ENCODE results near the gene GLDC.
"Not testable (repeated sequence)": the region's sequence is repeated elsewhere in the genome, so short reads cannot be mapped to it uniquely, and the experiment has no call there.

GLDC gene

DNA sequence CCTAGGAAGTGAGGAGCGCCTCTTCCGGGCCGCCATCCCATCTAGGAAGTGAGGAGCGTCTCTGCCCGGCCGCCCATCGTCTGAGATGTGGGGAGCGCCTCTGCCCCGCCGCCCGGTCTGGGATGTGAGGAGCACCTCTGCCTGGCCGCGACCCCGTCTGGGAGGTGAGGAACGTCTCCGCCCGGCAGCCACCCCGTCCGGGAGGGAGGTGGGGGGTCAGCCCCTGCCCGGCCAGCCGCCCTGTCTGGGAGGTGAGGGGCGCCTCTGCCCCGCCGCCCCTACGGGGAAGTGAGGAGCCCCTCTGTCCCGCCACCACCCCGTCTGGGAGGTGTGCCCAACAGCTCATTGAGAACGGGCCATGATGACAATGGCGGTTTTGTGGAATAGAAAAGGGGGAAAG, 22.7 kb downstream of the GLDC start:
- H3K4me3 ChIP-seq (ENCODE audit: low read depth, low read length) = not testable (repeated sequence)

DNA sequence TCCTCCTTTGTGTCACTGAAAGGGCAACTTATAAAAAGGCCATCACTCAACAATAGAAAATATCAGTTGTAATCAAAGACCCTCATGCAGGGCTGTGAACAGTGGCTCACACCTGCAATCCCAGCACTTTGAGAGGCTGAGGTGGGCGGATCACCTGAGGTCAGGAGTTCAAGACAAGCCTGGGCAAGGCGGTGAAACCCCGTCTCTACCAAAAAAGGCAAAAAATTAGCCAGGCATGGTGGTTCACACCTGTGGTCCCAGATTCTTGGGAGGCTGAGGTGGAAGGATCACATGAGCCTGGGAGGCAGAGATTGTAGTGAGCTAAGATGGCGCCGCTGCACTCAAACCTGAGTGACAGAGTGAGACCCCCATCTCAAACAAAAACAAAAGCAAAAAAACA, 24.7 kb downstream of the GLDC start:
- H3K4me3 ChIP-seq (ENCODE audit: low read depth, low read length) = no peak overlapping the region

DNA sequence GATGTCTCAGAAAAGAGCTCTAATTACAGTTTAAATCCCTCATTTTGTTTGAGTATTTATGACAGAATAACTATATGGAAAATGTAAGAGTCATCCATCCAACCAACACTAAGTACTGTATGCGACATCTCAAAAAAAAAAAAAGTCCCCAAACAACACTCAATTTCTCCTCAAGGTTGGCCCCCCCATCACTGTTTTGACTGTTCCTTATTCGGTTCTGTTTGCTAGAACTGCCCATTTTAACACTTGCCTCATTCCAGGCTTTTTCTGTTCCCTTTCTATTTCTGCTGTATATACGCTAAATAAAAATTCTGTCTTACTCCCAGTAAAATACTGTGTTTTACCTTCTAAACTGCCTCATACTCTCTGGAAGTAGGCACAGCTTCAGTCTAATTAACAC, 25.2 kb downstream of the GLDC start:
- no peak overlapping the region for H3K4me3 ChIP-seq (ENCODE audit: low read depth, low read length)

DNA sequence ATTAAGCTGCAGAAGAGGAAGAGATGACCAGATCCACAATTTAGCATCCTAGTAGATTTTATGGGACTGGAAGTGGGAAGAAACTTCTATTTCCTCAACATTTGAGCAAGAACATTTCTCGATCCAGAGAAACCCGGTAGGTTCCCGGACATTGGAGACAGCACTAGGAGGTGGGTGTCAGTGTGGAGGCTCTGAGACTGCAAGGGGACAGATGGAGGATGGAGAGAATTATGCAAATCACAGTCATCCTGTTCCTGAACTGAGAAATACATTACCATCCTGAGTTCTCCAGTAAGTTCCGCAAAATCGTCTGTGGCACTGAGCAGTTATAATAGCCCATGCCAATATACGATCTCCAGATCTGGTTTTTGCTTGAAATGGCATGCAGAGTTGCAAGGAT, 25.6 kb downstream of the GLDC start:
- H3K4me3 ChIP-seq (ENCODE audit: low read depth, low read length) = no peak overlapping the region

DNA sequence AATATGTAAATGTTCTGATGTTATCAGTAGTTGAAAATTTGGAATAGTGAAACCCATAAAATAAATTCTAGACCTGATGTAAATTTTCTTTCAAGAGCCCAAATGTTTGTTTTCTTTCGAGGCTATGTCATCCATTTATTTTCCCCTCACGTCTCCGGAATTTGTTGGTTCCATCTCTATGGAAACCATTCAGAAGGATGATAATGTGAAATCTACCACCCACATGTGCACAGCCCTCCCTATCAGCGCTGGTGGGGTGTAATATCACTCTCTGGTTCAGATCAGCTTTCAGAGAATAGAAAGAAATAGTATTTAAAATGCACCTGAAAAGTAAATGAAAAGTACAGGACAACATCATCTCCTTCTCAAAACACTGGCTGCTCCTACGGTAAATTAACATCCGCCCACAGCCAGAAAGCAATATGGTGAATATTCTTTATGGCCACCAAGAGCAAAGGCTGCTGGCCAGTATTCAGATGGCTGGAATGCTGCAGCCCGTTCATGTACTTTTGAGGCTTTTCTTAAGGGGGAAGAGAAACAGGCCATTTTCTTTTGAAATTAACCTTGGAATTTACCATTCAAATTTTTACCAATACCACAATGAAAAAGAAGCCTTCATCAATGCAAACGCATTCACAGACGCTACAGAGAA, 28.5 kb downstream of the GLDC start:
- no peak overlapping the region for H3K4me3 ChIP-seq (ENCODE audit: low read depth, low read length)

DNA sequence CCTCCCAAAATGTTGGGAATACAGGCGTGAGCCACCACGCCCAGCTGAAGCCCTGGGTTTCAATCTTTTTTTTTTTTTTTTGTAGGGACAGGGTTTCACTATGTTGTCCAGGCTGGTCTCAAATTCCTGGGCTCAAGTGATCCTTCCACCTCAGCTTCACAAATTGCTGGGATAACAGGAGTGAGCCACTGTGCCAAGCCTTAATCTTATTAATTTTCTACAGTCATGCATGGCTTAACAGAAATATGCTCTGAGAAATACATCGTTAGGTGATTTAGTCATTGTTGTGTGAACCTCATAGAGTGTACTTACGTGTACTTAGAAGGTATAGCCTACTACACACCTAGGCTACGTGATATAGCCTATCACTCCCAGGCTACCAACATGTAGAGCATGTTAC, 31.0 kb downstream of the GLDC start:
- H3K4me3 ChIP-seq (ENCODE audit: low read depth, low read length) = no peak overlapping the region

DNA sequence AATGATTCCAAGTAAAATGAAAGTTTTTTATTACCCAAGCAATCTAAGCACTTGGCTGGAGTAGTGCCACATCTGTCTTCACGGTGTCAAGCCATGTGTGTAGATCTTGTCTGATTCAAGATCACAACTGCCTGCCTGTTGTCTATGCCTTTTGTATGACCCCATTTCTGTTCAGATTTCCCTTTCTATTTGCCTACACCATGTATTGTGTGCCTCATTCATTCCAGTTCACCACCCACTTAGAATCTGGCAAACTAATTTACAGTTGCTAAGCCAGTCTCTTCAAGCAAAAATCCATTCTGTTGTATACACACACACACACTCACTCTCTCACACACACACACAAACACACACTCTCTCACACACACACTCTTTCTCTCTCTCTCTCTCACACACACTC, 33.7 kb downstream of the GLDC start:
- H3K4me3 ChIP-seq (ENCODE audit: low read depth, low read length) = no peak overlapping the region

DNA sequence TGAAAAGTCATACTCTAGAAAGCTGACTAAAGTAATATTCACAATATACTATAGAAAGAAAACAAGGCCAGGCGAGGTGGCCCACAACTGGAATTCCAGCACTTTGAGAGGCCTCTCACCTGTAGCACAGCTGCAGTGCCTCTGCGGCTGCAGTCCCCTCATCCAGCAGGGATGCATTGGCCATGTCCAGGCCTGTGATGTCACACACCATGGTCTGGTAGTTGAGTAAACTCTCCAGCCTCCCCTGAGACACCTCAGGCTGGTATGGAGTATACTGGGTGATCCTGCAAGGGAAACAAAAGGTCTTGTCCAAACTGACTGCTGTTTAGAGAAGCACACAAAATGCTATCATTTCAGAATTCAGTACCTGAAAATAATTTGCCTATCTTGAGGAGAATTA, 35.5 kb downstream of the GLDC start:
- H3K4me3 ChIP-seq (ENCODE audit: low read depth, low read length) = no peak overlapping the region

DNA sequence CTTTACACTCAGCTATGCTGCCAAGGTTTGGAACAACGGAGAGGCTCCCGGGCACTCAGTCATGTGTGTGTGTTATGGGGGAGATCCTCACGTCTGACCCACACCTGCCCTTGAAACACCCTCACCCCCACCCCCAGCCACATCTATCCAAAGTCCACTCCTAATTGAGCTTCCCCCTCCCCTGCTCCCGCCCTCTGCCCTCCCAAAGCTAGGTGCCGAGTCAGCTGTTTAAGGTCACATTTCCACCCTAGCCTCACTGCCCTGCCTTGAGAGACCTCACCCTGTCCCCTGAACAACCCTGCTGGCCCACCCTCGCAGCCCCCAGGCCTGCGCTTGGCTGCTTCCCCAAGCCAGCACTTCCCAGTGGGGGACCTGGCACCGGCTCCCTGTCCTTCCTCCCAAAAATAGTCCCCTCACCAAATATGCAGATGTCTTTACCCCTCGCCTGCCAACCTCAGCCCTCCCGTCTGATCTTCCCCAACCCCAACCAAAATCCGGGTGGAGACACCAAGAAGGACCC, 36.0 kb downstream of the GLDC start:
- no peak overlapping the region for H3K4me3 ChIP-seq (ENCODE audit: low read depth, low read length)

DNA sequence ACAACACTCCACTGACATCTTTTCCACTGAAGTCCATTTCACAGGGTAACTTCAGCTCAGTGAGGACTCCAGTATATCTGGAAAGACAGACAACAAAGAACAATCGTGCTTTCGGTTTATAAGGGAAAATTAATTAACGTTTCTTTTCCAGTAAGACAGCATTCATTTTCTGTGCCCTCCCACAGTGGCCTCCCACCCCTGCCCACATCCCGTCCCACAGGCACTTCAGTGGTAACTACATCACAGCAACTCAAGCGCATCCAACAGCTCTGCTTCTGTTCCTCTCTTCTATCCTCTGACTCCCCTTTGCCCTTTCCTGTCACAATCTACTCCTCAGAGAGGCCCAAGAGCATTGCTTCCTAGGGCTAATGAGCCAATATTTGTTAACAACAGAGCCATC, 40.3 kb downstream of the GLDC start:
- H3K4me3 ChIP-seq (ENCODE audit: low read depth, low read length) = no peak overlapping the region

DNA sequence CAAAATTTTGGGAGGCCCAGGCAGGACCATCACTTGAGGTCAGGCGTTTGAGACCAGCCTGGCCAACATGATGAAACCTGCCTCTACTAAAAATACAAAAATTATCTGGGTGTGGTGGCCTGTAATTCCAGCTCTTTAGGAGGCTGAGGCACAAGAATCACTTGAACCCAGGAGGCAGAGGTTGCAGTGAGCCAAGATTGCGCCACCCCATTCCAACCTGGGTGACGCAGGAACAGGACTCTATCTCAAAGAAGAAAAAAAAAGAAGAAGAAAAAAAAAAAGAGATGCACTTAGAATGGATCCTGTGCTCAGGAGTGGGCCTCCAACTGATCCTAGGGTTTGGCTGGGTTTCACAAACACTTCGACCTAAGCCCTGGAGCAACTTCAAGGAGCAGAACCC, 45.1 kb downstream of the GLDC start:
- no peak overlapping the region for H3K4me3 ChIP-seq (ENCODE audit: low read depth, low read length)

DNA sequence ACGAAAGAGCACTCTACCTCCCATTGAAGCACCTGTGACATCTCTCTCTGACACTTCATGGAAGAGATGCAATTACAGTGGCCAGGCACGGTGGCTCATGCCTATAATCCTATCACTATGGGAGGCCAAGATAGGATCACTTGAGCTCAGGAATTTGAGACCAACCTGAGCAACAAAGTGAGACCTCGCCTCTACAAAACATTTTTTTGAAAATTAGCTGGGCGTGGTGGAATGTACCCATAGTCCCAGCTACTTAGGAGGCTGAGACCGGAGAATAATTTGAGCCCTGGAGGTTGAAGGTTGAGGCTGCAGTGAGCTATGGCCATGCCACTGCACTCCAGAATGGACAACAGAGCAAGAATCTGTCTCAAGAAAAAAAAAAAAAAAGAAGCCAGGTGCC, 45.5 kb downstream of the GLDC start:
- H3K4me3 ChIP-seq (ENCODE audit: low read depth, low read length) = no peak overlapping the region

DNA sequence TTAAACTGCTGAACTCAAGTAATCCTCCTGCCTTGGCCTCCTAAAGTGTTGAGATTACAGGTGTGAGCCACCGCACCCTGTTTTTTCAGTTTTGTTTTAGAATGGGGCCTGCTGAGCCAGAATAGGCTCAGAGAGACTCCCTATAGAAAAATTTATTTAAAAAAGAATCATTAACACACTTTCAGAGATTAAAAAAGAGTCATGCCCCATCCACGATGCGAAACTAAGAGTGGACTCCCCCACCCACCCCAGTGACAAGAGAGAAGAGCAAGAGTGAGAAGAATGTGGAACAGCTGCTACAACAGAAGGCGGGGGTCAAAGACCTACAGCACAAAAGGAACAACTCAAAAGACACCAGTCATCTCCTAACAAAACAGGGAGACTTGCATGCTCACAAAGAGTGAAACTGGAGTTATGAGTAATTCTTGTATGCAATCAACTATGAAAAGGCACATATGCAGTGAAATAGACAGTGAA, 47.2 kb downstream of the GLDC start:
- no peak overlapping the region for H3K4me3 ChIP-seq (ENCODE audit: low read depth, low read length)

DNA sequence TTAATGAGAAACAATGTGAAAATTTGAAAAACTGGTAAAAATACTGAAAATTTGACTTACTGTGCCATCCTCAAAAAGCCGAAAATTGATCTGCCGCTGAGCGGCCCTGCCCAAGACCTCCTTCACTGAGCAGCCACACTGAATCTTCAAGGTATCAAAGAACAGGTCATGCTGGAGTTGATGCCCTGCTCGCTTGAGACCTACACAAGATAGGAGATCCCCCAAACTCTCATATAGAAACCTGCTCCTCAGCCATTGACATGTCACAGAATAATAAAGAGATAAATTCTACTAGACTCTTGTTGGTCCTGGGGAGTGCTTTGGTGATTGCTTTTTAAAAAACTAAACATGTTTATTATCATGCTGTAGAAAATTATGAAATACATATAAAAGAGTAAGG, 52.7 kb downstream of the GLDC start:
- no peak overlapping the region for H3K4me3 ChIP-seq (ENCODE audit: low read depth, low read length)

DNA sequence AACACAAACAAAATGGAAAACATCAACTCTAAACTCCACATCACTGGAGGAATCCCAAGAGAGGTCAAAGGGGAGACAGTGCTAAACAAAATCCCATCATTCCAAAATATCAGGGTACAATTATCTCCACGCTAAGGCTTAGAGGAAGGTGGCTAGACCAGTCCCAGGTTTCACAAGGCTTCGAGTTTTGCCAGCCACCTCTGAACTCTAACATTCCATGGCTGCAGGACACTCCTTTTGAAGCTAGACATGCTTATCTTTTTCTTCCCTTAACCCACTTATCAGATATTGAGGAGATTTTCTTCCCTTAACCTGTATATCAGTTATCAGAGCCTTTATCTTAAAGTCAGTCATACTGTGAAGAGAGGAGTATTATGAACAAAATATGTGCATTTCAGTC, 53.3 kb downstream of the GLDC start:
- no peak overlapping the region for H3K4me3 ChIP-seq (ENCODE audit: low read depth, low read length)

DNA sequence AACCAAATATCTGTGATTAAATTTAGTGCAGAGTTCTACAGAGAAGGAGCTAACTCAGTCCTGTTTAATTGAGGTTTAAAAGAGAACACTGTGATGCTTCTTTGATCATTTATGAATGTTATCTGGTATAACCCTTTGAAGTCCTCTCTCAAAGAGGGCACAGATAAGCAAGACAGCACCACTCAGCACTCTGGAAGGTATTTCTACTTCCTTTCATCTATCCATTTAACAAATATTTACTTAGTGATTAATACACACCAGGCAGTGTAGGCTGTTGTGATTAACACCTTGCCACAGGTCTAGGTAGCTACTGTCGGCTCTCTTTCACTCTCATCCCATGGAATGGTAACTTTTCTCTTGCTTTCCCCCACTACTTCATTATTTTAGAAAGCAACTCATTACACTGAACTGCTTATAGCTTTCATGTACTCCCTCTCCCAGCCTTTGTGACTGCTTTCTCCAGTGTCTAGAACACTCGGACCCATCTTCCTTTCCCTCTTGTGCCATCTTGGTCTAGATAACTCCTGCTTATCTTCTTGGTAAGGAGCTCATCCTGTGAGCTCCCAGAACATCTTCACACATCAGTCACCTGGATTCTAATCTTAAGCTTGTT, 54.7 kb downstream of the GLDC start:
- H3K4me3 ChIP-seq (ENCODE audit: low read depth, low read length) = no peak overlapping the region

DNA sequence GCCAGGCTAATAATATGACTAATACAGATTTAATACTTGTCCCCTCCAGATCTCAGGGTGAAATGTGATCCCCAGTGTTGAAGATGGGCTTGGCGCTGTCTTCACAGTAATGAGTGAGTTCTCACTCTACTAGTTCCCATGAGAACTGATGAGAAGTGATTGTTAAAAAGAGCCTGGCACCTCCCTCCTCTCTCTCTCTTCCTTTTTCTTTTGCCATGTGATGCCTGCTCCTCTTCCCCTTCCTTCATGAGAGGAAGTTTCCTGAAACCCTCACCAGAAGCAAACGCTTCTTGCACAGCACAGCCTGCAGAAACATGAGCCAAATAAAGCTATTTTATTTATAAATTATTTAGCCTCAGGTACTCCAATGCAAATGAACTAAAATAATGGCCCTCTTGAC, 55.2 kb downstream of the GLDC start:
- no peak overlapping the region for H3K4me3 ChIP-seq (ENCODE audit: low read depth, low read length)

DNA sequence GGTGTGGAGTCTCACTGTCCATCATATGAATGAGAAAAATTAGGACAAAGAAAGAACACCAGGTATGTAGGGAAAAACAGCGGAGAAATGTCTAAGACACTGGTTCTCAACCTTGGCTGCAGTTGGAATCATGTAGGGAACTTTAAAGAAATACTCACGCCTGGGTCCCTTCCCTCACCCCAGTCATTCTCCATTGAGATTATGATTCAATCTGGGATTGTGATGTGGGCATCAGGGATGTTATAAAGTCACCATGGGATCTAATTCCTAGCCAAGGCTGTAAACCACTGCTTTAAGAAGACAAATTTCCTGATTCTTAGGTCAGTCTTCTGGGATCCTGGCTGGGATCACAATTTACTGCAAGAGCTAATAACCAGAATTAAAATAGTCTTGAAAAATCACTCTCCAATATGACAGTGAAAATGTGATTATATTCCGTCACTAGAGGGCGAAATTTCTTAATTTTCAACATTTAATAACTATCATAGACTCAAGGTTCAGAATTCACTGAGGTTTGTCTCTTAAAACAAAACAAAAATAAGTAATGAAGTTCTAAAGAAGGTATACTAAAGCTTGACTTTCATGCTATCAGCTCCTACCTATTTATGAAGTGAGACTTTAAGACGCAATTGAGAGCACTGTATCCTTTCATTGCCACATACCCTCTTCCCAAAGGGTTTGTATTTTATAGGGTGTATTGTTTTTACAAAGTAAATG, 60.5 kb downstream of the GLDC start:
- H3K4me3 ChIP-seq (ENCODE audit: low read depth, low read length) = no peak overlapping the region

DNA sequence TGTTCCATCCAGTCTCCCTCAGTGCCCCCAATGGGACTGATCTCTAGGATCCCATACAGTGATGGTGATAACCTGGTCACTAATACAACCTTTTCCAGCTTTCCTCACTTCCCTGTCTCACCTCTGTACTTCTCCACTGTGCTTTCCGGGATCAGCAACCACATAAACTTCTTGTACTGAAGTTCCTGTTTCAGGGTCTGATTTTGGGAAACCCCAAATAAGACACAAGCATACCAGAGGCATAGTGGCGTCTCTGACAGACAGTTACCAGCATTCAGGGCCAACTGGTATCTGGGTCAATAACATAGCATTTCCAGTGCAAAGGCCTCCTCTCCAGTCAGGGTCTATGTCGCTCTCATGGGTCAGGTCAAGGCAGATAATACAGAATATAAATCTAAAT, 64.3 kb downstream of the GLDC start:
- no peak overlapping the region for H3K4me3 ChIP-seq (ENCODE audit: low read depth, low read length)

DNA sequence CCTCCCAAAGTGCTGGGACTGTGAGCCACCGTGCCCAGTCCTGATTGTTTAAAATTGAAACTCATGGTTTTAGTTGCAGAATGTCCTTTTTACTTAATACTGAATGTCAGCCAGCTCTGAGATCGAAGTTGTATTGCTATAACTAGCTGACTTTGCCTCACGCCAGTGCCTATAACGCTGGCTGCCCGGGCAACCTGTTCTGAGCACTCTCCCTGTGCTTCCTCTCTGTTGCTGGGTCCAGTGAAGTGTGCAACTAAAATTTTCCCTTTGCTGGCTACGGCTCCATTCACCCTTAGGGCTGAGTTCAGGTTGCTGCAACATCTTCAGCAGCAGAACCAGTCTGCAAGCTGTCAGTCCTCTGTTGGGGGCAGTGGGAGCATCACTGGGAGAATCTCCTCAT, 65.9 kb downstream of the GLDC start:
- H3K4me3 ChIP-seq (ENCODE audit: low read depth, low read length) = no peak overlapping the region

DNA sequence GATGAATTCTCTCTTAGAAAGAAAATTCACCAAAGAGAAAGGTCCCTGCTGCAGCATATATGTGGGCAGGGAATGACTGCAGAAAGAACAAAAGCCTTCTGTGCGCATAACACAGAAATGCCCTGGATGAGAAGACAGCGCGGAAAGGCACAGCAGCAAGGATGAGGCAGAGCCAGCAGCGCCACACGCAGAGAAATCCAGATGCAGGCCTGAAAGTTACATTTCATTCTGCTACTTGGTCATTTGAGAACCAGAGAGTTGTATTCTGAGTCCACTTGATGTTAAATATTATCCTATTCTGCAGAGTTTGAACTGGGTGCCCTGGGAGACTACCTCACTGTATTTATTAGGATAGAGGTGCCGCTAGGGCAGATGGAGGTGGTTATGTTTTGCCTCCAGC, 68.5 kb downstream of the GLDC start:
- no peak overlapping the region for H3K4me3 ChIP-seq (ENCODE audit: low read depth, low read length)

DNA sequence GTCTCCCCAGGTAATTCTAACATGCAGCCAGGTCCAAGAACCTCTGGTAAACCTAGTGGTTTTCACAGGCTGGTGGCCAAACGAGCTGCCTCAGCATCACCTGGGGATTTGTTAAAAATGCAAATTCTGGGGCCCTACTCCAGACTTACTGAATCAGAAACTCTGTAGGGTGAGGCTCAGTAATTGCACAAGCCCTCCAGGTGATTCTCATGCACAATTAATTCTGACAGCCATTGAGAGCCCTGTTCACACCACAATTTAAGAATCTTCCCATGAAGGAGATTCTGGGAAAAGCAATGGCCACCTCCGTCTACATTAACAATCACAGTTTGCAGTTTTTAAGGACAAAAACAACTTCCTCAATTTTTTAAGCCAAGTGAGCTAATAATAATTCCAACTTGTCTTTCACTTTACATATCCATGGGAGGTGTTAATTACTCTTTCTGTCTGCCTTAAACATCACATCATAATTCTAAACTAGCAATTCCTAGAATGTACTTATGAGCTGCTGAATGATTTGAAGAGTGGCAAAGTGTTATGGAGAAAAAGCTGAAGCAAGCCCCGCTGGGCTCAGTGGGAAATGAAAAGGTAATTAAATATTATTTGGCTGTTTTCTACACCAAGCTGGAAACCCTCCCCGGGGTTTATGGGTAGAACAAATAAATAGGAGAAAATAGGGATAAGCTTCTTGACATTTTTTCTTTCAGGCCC, 70.0 kb downstream of the GLDC start:
- H3K4me3 ChIP-seq (ENCODE audit: low read depth, low read length) = no peak overlapping the region

Measured in iPS-11a (cell line).